HG02798 (cell line): ENCODE data around the gene GH1.
"Not testable (repeated sequence)": the region's sequence is repeated elsewhere in the genome, so short reads cannot be mapped to it uniquely, and the experiment has no call there.

Experiments used
- ATAC-seq: cut with Tn5 transposase; IDR thresholded peaks from one replicate; pipeline ENCODE4 v1.9.1; 2021; ENCODE audit warnings: mild to moderate bottlenecking; ENCODE audit not compliant: unreplicated experiment, poor library complexity

The GH1 gene

DNA sequence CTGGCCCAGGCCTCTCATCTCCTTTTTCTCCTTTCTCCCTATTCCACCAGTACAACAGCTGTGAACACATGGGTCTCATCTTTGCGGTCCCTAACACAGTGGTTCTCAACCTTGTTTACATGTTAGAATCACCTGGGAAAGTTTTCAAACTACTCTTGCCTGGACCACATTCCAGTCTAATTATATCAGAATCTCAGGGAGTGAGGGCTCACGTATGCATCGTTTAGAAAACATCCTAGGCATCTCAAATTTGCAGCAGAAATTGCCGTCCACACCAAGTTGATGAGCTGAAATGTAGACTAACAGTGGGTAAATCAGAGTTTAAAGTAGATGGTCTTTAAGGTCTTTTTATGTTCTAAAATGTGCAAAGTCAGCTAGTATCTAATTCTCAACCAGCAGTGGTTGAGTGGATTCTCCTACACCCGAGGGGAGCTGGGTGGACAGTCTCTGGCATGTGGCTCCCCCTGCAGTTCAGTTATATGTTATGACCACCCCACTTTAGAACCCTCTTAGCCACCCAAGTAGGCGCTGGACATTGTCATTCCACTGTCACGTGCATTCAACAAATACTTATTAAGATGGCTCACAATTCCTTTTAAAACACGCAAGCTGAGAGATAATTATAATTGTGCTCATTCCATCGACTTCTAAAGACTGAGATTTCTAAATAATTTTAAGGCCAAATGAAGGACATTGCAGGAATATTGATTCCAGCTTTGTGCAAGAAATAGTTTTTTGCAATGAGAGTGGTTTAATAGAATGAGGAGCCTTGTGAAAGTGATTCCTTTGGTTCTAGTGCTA lies 48.9 kb downstream of the GH1 start:
- not testable (repeated sequence) for ATAC-seq
